ENCODE results near the gene GRID1. TPM values are rescaled to one million over a fixed set of nuclear protein-coding genes. Genes with fewer than 3 reads are reported as not detected.

GRID1 gene
- total and polyA plus RNA-seq, 2 experiments from 2014 or later = not detected

GRCh38 chr10:86337121-86337601, 29.4 kb downstream of the GRID1 start:
- H3K79me2 ChIP-seq (ENCODE audit: insufficient read depth) = no peaks in the 10 kb centered on the region
- 49 to 56% methylated on average over 13 of the region's 13 CpGs for WGBS, 2 experiments (ENCODE audit: low coverage in 1 of 2, low lambda C conversion rate in 2 of 2, missing lambda C conversion rate in 2 of 2)
- no peak overlapping the region for H3K4me2 ChIP-seq (ENCODE audit: unreplicated experiment)
- TF ChIP-seq EZH2phosphoT487 (IDR thresholded peaks at IDR 0.05; ENCODE audit: insufficient read depth, low read depth) = no peak
- no peak for TF ChIP-seq EZH2 (IDR thresholded peaks at IDR 0.05; ENCODE audit: insufficient read depth, poor library complexity, severe bottlenecking)
- no peaks in the 10 kb centered on the region for H3K36me3 ChIP-seq (ENCODE audit: low read depth)
- no peaks in the 10 kb centered on the region for H3K4me1 ChIP-seq (ENCODE audit: insufficient read depth)
- DNase-seq = no peak
- H4K20me1 ChIP-seq (ENCODE audit: insufficient read depth) = no peaks in the 10 kb centered on the region
- no peaks in the 10 kb centered on the region for H3K27me3 ChIP-seq (replicated peaks; ENCODE audit: insufficient read depth)
- no peaks in the 10 kb centered on the region for H3F3A ChIP-seq (ENCODE audit: insufficient read depth)
- no peak overlapping the region for H3K27ac ChIP-seq
- no peak overlapping the region for H3K4me3 ChIP-seq
- H2AFZ ChIP-seq = no peak overlapping the region
- in situ Hi-C loops (cut with MboI) = no loop called here
- H3K9ac ChIP-seq = no peak overlapping the region
- H3K9me3 ChIP-seq (ENCODE audit: low read depth) = no peaks in the 10 kb centered on the region
- no peaks in the 10 kb centered on the region for H3K9me2 ChIP-seq (ENCODE audit: insufficient read depth)

- Histone ChIP-seq H3F3A (ENCODE audit: insufficient read depth) (no peaks in the 10 kb centered on the region), H3K9ac (no peak overlapping the region), H3K4me2 (ENCODE audit: unreplicated experiment) (no peak overlapping the region), H3K27me3 (replicated peaks; ENCODE audit: insufficient read depth) (no peaks in the 10 kb centered on the region), H3K9me3 (ENCODE audit: low read depth) (no peaks in the 10 kb centered on the region), H3K79me2 (ENCODE audit: insufficient read depth) (no peaks in the 10 kb centered on the region), H3K4me1 (ENCODE audit: insufficient read depth) (no peaks in the 10 kb centered on the region), H3K4me3 (no peak overlapping the region), H3K9me2 (ENCODE audit: insufficient read depth) (no peaks in the 10 kb centered on the region), H3K36me3 (ENCODE audit: low read depth) (no peaks in the 10 kb centered on the region), H4K20me1 (ENCODE audit: insufficient read depth) (no peaks in the 10 kb centered on the region), H3K27ac (no peak overlapping the region), H2AFZ (no peak overlapping the region)
- WGBS, 2 experiments (ENCODE audit: low coverage in 1 of 2, low lambda C conversion rate in 2 of 2, missing lambda C conversion rate in 2 of 2) = 32 to 37% methylated on average over 10 of the region's 10 CpGs
- DNase-seq = no peak
- no peak for TF ChIP-seq EZH2 (IDR thresholded peaks at IDR 0.05; ENCODE audit: insufficient read depth, poor library complexity, severe bottlenecking)
- in situ Hi-C loops (cut with MboI) = no loop called here
These were observed 30.3 kb downstream of the GRID1 start for GRCh38 chr10:86336341-86336740.

GRCh38 chr10:86335831-86336230, 30.8 kb downstream of the GRID1 start:
- 43 to 68% methylated on average over 1 of the region's 1 CpG for WGBS, 2 experiments (ENCODE audit: low coverage in 1 of 2, low lambda C conversion rate in 2 of 2, missing lambda C conversion rate in 2 of 2)
- no peak overlapping the region for H3K9ac ChIP-seq
- in situ Hi-C loops (cut with MboI) = no loop called here
- H3K36me3 ChIP-seq (ENCODE audit: low read depth) = no peaks in the 10 kb centered on the region
- H3K79me2 ChIP-seq (ENCODE audit: insufficient read depth) = no peaks in the 10 kb centered on the region
- no peaks in the 10 kb centered on the region for H3K27me3 ChIP-seq (replicated peaks; ENCODE audit: insufficient read depth)
- no peaks in the 10 kb centered on the region for H3K4me1 ChIP-seq (ENCODE audit: insufficient read depth)
- no peak for TF ChIP-seq EZH2 (IDR thresholded peaks at IDR 0.05; ENCODE audit: insufficient read depth, poor library complexity, severe bottlenecking)
- TF ChIP-seq EZH2phosphoT487 (IDR thresholded peaks at IDR 0.05; ENCODE audit: insufficient read depth, low read depth) = no peak
- DNase-seq = no peak
- H3K4me3 ChIP-seq = no peak overlapping the region
- H3K27ac ChIP-seq = no peak overlapping the region
- no peaks in the 10 kb centered on the region for H3F3A ChIP-seq (ENCODE audit: insufficient read depth)
- H3K9me2 ChIP-seq (ENCODE audit: insufficient read depth) = no peaks in the 10 kb centered on the region
- H2AFZ ChIP-seq = no peak overlapping the region
- H3K4me2 ChIP-seq (ENCODE audit: unreplicated experiment) = no peak overlapping the region
- H4K20me1 ChIP-seq (ENCODE audit: insufficient read depth) = no peaks in the 10 kb centered on the region
- no peaks in the 10 kb centered on the region for H3K9me3 ChIP-seq (ENCODE audit: low read depth)

GRCh38 chr10:86335257-86335656, 31.3 kb downstream of the GRID1 start:
- Histone ChIP-seq H3K36me3 (ENCODE audit: low read depth) (no peaks in the 10 kb centered on the region), H3K27ac (no peak overlapping the region), H3K27me3 (replicated peaks; ENCODE audit: insufficient read depth) (no peaks in the 10 kb centered on the region), H3K4me1 (ENCODE audit: insufficient read depth) (no peaks in the 10 kb centered on the region), H3F3A (ENCODE audit: insufficient read depth) (no peaks in the 10 kb centered on the region), H2AFZ (no peak overlapping the region), H3K9me2 (ENCODE audit: insufficient read depth) (no peaks in the 10 kb centered on the region), H3K4me2 (ENCODE audit: unreplicated experiment) (no peak overlapping the region), H3K9me3 (ENCODE audit: low read depth) (no peaks in the 10 kb centered on the region), H4K20me1 (ENCODE audit: insufficient read depth) (no peaks in the 10 kb centered on the region), H3K79me2 (ENCODE audit: insufficient read depth) (no peaks in the 10 kb centered on the region), H3K9ac (no peak overlapping the region), H3K4me3 (no peak overlapping the region)
- TF ChIP-seq EZH2phosphoT487 (IDR thresholded peaks at IDR 0.05; ENCODE audit: insufficient read depth, low read depth) = no peak
- TF ChIP-seq EZH2 (IDR thresholded peaks at IDR 0.05; ENCODE audit: insufficient read depth, poor library complexity, severe bottlenecking) = no peak
- in situ Hi-C loops (cut with MboI) = no loop called here
- no peak for DNase-seq

- H2AFZ ChIP-seq = no peak overlapping the region
- H3K79me2 ChIP-seq (ENCODE audit: insufficient read depth) = no peaks in the 10 kb centered on the region
- H3K4me2 ChIP-seq (ENCODE audit: unreplicated experiment) = no peak overlapping the region
- DNase-seq = no peak
- WGBS, 2 experiments (ENCODE audit: low coverage in 1 of 2, low lambda C conversion rate in 2 of 2, missing lambda C conversion rate in 2 of 2) = 24 to 29% methylated on average over 4 of the region's 4 CpGs
- no peaks in the 10 kb centered on the region for H3K27me3 ChIP-seq (replicated peaks; ENCODE audit: insufficient read depth)
- no peak overlapping the region for H3K9ac ChIP-seq
- no peak for TF ChIP-seq EZH2phosphoT487 (IDR thresholded peaks at IDR 0.05; ENCODE audit: insufficient read depth, low read depth)
- no peak for TF ChIP-seq EZH2 (IDR thresholded peaks at IDR 0.05; ENCODE audit: insufficient read depth, poor library complexity, severe bottlenecking)
- H3F3A ChIP-seq (ENCODE audit: insufficient read depth) = no peaks in the 10 kb centered on the region
- no peak overlapping the region for H3K4me3 ChIP-seq
- no peaks in the 10 kb centered on the region for H3K36me3 ChIP-seq (ENCODE audit: low read depth)
- H4K20me1 ChIP-seq (ENCODE audit: insufficient read depth) = no peaks in the 10 kb centered on the region
- H3K9me3 ChIP-seq (ENCODE audit: low read depth) = no peaks in the 10 kb centered on the region
- in situ Hi-C loops (cut with MboI) = no loop called here
- H3K27ac ChIP-seq = no peak overlapping the region
- no peaks in the 10 kb centered on the region for H3K4me1 ChIP-seq (ENCODE audit: insufficient read depth)
- no peaks in the 10 kb centered on the region for H3K9me2 ChIP-seq (ENCODE audit: insufficient read depth)
These were observed 32.0 kb downstream of the GRID1 start for GRCh38 chr10:86334488-86335085.
